ENCODE measurements around the gene CHSY1.

Gene CHSY1

GRCh38 chr15:101168898-101169494 lies 82.9 kb downstream of the CHSY1 start:
- no peak for DNase-seq

GRCh38 chr15:101168463-101168824 lies 83.4 kb downstream of the CHSY1 start:
- no peak for DNase-seq

DNA sequence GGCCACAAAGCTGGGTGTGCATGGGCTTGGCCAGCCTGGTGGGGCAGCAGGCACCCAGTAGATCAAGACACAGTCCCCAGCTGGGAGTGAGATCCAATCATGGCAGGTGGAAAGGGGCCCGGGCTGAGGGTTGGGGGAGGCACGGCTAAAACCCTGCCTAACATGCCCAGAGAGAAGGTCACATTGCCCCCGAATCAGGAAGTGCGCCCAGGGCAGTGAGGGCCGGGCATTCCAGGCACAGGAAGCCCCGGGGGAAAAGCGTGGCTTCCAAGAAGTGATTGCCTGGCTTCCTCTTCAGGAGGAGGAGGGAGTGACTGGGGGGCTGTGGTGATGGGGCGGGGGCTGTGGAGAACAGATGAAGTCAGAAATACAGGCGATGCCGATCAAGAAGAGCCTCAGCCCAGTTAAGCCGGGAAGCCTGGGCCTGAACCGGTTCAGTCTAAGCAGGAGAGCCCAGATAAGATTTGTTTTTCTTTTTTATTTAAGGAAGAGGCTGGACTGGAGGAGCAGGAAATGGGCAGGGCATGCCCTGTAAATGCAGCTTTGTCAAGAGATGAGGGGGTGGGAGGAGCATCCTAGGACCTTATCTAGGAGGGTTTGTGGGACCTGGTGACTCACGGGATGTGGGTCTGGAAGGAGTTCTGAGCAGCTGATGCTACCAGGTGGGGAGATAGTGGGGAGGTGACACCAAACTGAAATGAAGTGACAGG lies 83.9 kb downstream of the CHSY1 start:
- DNase-seq, result peak; percentile 36

DNA sequence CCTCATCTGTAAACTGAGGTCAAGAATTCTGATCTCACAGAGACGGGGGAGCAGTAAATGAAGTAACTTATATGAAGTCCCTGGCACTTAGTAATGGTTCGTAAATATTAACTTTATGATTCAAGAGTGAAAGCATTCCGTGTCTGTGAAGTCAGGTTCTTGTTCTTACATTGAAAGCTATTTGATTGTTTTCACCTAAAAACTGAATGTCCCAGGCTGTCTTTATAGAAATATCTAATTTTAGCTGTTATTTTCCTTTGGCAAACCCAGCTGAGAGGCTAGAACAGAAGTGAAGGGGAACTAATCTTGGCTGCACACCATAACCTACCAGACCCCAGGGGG lies 84.5 kb downstream of the CHSY1 start:
- DNase-seq, result no peak

DNA sequence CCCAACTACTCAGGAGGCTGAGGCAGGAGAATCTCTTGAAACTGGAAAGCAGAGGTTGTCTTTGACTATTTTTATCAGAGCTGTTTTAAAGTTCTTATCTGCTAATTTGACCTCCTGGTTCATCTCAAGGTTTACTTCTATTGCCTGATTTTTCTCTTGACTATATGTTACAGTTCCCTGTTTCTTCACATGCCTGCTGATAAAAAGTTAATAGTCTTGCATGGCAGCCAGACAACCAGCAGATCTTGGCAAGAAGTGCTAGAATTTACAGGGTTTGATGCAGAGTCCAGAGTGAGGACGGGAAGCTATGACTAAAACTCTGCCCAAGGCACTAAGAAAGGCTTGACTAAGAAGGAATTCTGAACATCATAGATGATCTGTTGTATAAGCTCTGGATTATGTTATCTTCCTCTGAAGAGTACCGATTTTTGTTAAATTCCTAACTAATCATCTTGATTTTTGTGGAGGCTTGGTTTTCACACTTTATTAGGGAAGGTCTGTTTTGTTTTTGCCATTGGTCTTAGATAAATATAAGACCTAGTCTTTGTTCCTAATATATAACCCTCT lies 85.9 kb downstream of the CHSY1 start:
- no peak for DNase-seq

GRCh38 chr15:101162701-101163483 lies 89.0 kb downstream of the CHSY1 start:
- no peak for DNase-seq

GRCh38 chr15:101161656-101162055 lies 90.2 kb downstream of the CHSY1 start:
- no peak for DNase-seq

- DNase-seq, result no peak
Measured at GRCh38 chr15:101159936-101160815, 91.7 kb downstream of the CHSY1 start.

DNA sequence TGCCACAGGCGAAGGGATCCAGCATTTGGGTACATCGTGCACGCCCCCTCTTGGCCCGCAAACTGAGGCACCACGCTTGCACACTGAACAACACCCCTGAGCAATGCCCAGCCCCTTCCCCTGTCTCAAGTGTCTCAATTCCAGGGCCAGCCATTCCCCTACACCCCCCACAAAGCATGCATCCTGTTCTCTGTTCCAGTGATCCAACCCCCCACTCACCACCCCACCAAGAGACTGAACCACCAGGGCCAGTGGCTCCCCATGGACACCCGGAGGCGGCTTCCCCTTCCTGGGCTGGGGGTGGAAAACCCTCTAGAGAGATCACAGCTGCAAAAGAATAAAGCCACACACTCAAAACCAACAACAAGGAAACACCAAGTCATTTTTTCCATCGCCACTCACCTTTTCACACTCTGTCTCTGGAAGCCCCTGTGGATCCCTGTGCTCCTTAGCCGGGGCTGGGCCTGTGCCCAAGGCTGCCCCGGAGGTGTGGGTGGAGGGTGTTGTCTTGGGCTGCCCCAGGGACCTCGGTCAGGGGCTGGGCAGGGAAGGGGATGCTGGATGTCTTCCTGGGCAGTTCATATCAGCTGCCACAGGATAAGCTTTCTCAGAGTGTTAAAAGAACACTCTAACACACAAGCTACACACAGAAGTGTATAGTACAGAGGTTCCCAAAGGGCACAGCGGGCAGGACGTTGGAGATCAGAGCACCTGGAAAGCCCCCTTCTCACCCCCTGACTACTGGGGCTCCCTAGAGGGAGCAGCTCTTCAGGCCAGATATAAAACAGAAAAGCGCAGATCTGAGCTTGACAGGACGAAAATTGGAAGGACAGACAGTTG lies 92.5 kb downstream of the CHSY1 start:
- no peak for DNase-seq

GRCh38 chr15:101158166-101159095 lies 93.4 kb downstream of the CHSY1 start:
- DNase-seq, result no peak

GRCh38 chr15:101157721-101158120 lies 94.1 kb downstream of the CHSY1 start:
- no peak for DNase-seq

DNA sequence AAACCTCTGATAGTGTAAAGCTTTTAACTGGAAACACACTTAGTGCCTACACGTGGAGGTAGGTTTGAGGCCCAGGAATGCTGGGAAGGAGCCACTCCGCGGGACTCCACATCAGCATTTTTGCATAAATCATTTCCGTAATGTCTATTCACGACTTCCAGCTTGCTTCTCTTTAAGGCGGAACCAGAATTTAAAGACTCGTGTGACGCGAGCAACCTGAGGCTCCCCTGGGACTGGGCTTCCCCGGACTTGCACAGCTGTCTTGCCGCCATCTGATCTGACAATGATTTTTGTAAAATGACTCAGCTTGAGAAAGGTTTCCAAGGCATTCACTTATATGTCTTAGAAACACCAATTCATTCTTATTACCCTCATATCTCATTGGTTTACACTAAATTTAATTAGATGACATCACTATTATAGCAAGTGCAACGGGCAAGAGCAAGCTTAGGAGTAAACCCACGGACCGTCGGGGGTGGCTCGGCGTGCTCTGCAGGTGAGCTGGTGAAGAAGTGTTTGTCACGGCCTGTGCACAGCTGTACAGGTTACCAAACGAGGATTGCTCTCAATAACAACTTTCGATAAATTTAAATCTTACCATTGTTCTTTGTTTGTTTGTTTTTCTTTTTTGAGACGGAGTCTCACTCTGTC lies 95.2 kb downstream of the CHSY1 start:
- no peak for DNase-seq

DNA sequence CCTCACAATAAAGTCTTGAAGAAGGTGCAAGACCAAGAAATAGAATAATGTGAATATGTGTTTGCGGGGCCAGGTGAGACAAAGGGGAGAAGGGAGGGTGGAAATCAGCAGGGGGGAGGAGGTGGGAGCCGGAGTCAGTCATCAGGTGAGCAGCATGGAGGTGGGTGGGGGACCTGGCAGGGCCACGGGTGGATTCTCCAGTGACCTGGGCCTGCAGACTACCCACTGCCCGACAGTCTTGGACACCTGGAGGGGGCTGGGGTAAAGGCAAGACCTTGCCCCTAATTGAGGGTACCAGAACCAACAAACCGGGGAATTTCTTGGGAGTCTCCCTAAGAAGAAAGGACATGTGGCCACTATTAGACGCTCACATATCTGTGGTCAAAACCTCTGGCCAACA lies 95.8 kb downstream of the CHSY1 start:
- no peak for DNase-seq

DNA sequence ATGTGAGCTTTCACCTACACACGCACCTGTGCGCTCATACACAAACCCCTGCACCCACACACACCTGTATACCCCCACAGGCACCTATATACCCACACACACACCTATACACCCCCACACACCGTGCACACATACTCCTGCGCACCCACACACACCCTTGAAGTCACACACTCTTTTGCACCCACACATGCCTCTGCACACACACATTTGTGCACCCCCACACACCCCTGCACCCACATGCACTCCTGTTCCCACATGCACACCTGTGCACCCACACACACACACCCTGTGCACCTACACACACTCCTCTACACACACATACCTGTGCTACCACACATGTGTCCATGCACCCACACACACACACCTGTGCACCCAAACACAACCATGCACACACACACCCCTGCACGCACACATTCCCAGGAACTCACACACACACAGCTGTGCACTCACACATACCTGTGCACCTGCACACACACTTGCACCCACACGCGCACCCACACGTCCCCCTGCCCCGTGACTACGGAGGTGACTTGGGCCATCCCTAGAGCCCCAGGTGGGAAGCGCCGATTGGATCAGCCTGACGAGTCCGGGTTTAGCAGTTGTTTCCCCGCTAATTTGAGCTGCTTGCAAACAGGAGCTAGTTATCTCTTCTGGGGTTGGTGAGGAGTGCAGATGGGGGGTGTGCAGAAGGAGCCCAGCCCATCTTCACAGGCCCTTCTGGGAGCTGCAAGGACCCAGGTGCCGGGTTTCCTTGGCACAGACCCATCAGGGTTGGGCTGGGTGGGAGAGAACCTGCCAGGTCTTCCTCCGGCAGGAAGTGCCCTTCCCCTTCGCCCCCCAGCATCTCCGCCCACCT lies 97.8 kb downstream of the CHSY1 start:
- DNase-seq, result no peak

DNA sequence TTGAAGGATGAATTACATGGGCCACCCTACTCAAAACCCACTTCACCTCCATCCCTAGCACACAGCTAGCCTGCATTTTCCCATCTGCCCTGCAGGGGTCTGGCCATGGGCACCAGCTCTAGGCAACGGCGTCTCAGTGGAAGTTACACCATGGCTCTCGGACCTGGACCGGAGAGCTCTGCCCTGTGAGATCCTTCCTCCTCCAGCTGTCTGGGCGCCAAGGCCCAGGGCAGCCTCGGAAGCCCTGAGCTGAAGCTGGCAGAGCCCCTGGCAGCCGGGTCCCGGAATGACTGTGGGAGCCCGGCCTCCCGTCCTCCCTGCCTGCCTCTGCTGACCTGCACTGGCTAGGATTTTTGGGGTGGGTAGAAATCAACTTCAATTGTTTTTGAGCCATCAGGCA lies 98.9 kb downstream of the CHSY1 start:
- no peak for DNase-seq

DNA sequence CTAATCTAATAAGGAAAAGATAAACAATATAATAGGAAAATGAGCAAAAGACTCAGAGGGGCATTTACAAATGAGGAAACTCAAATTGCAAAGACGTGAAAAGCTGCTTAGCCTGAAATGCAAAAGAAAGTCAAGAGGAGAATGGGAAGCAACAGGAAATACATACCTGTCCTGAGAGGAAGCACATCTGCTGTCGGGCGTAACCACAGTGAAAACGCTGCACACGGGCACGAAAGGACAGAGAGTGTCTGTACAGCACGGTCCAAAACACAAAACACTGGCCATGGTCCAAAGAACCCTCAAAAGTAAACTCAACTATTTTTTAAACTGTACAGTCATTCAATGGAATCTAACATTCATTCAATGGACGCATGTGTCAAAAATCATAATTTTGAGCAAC lies 100.6 kb downstream of the CHSY1 start:
- no peak for DNase-seq

- DNase-seq, result no peak
Measured at GRCh38 chr15:101150723-101151040, 101.2 kb downstream of the CHSY1 start.

GRCh38 chr15:101149864-101150722 lies 101.8 kb downstream of the CHSY1 start:
- no peak for DNase-seq
